GM18505 (cell line): Measurements from ENCODE around the gene GPR62.

Source experiments
- ATAC-seq: cut with Tn5 transposase; IDR thresholded peaks from one replicate; pipeline ENCODE4 v1.9.1; 2021; ENCODE audit not compliant: unreplicated experiment
- POLR2A ChIP-seq: IDR thresholded peaks from 4 replicates; pipeline ENCODE4 v1.6.1; 2011; ENCODE audit warnings: borderline replicate concordance; ENCODE audit not compliant: insufficient read depth, insufficient read length; ENCODE audit errors: extremely low read depth

GPR62 gene

GRCh38 chr3:51954105-51954504 is 1.1 kb upstream of the GPR62 start:
- TF ChIP-seq POLR2A, result no peak
- ATAC-seq, result no peak

- ATAC-seq, result no peak
- no peak for TF ChIP-seq POLR2A
Observed at GRCh38 chr3:51954713-51955112, 468 bp upstream of the GPR62 start.

- no peak for ATAC-seq
Observed at GRCh38 chr3:51955893-51956770, 951 bp downstream of the GPR62 start.

GRCh38 chr3:51957520-51958205 is 2.5 kb downstream of the GPR62 start:
- TF ChIP-seq POLR2A, result no peak
- ATAC-seq, result no peak

More at GRCh38 chr3:51955893-51956770, 951 bp downstream of the GPR62 start:
- no peak for TF ChIP-seq POLR2A

- ATAC-seq, result no peak
Observed at GRCh38 chr3:51958603-51959521, 3.7 kb downstream of the GPR62 start.

GRCh38 chr3:51959651-51960050 is 4.5 kb downstream of the GPR62 start:
- ATAC-seq, result no peak
- no peak for TF ChIP-seq POLR2A

More at GRCh38 chr3:51958603-51959521, 3.7 kb downstream of the GPR62 start:
- TF ChIP-seq POLR2A, result no peak

- no peak for TF ChIP-seq POLR2A
- ATAC-seq, result no peak
Observed at GRCh38 chr3:51960386-51960785, 5.2 kb downstream of the GPR62 start.

- TF ChIP-seq POLR2A, result no peak
- ATAC-seq, result no peak
Observed at GRCh38 chr3:51961011-51961410, 5.8 kb downstream of the GPR62 start.

- no peak for TF ChIP-seq POLR2A
- ATAC-seq, result no peak
Observed at GRCh38 chr3:51961602-51962569, 6.7 kb downstream of the GPR62 start.

GRCh38 chr3:51962854-51963530 is 7.8 kb downstream of the GPR62 start:
- no peak for TF ChIP-seq POLR2A
- ATAC-seq, result no peak

GRCh38 chr3:51963951-51964451 is 8.8 kb downstream of the GPR62 start:
- ATAC-seq, result no peak
- TF ChIP-seq POLR2A, result no peak

- ATAC-seq, result no peak
- no peak for TF ChIP-seq POLR2A
Observed at GRCh38 chr3:51964521-51964920, 9.3 kb downstream of the GPR62 start.

GRCh38 chr3:51966016-51966415 is 10.8 kb downstream of the GPR62 start:
- no peak for ATAC-seq

More at GRCh38 chr3:51966016-51966415, 10.8 kb downstream of the GPR62 start:
- no peak for TF ChIP-seq POLR2A
